GM18909 (cell line): ENCODE results near the gene SLC66A1.

ENCODE experiments used
- ATAC-seq: cut with Tn5 transposase; IDR thresholded peaks from one replicate; pipeline ENCODE4 v1.9.1; 2021; ENCODE audit warnings: mild to moderate bottlenecking; ENCODE audit not compliant: unreplicated experiment, poor library complexity

Gene SLC66A1

GRCh38 chr1:19358710-19359109 lies 46.6 kb downstream of the SLC66A1 start:
- no peak for ATAC-seq

- no peak for ATAC-seq
These were observed 47.2 kb downstream of the SLC66A1 start for GRCh38 chr1:19359357-19359756.

- ATAC-seq: no peak
These were observed 47.9 kb downstream of the SLC66A1 start for GRCh38 chr1:19360016-19360415.

GRCh38 chr1:19360432-19360831 lies 48.3 kb downstream of the SLC66A1 start:
- ATAC-seq: no peak

- ATAC-seq: no peak
These were observed 48.9 kb downstream of the SLC66A1 start for GRCh38 chr1:19360843-19361610.

- no peak for ATAC-seq
These were observed 49.6 kb downstream of the SLC66A1 start for GRCh38 chr1:19361611-19362147.

GRCh38 chr1:19363536-19364152 lies 51.5 kb downstream of the SLC66A1 start:
- ATAC-seq: no peak

GRCh38 chr1:19365721-19366120 lies 53.6 kb downstream of the SLC66A1 start:
- no peak for ATAC-seq

GRCh38 chr1:19366599-19367536 lies 54.7 kb downstream of the SLC66A1 start:
- no peak for ATAC-seq

- ATAC-seq: no peak
These were observed 55.5 kb downstream of the SLC66A1 start for GRCh38 chr1:19367584-19368041.

- ATAC-seq: no peak
These were observed 55.9 kb downstream of the SLC66A1 start for GRCh38 chr1:19368050-19368449.

- no peak for ATAC-seq
These were observed 56.8 kb downstream of the SLC66A1 start for GRCh38 chr1:19368964-19369363.

GRCh38 chr1:19369396-19370090 lies 57.4 kb downstream of the SLC66A1 start:
- ATAC-seq: no peak

GRCh38 chr1:19370453-19371170 lies 58.5 kb downstream of the SLC66A1 start:
- ATAC-seq: no peak

GRCh38 chr1:19371226-19372135 lies 59.4 kb downstream of the SLC66A1 start:
- no peak for ATAC-seq

GRCh38 chr1:19372136-19372514 lies 60.0 kb downstream of the SLC66A1 start:
- ATAC-seq: no peak

GRCh38 chr1:19372602-19373001 lies 60.5 kb downstream of the SLC66A1 start:
- ATAC-seq: no peak
